K562 (cell line): Measurements from ENCODE around the gene EXOC3L1. TPM values are rescaled to one million over a fixed set of nuclear protein-coding genes. Genes with fewer than 3 reads are reported as not detected.

Experiments used
- ATAC-seq: fragments of 200-7000 bp; cut with Tn5 transposase; 3 replicates; pipeline ENCODE4 v1.9.1; 2020; ENCODE audit warnings: moderate library complexity
- BruUV-seq: library from RNA; stranded (reverse); fragments of 400-500 nt; replicated peaks from 2 replicates; lab custom pipeline; 2021; lab: Mats Ljungman, UMichigan
- CTCF ChIA-PET: fragments of 300-600 bp; formaldehyde crosslinking; extraction: SDS; loops from one replicate; lab custom pipeline; 2021; ENCODE audit warnings: low intra/inter-chr PET ratio; lab: Yijun Ruan, JAX
- POLR2A ChIA-PET: fragments of 300-600, 350-650 bp; sonication (Branson Sonifier 250); formaldehyde crosslinking; extraction: SDS; loops from one replicate; lab custom pipeline; 2021; ENCODE audit warnings: antibody characterized with exemption, inconsistent platforms; lab: Yijun Ruan, JAX
- DNase-seq, 4 experiments: peaks; one replicate each; pipeline versions ENCODE4 v3.0.0 to v3.0.0-alpha.2; 2011 to 2018; ENCODE audit warnings: low spot score in 3 of 4, mixed read lengths in 3 of 4; ENCODE audit errors: extremely low read depth in 1 of 4
- FAIRE-seq: peaks from 2 replicates; lab custom pipeline; 2011; peaks lifted over from hg19 to GRCh38; lab: Jason Lieb, UNC
- H2AFZ ChIP-seq: 2 replicates; pipeline ENCODE4 v1.6.0; 2011; ENCODE audit warnings: low read depth, low read length, control low read depth, inconsistent platforms
- H3K27ac ChIP-seq: fragments of 200-600 bp; 3 replicates; pipeline ENCODE4 v1.8.0; 2011; ENCODE audit warnings: low read depth, mild to moderate bottlenecking, control low read depth, inconsistent platforms, low read length, moderate library complexity, mixed read lengths; ENCODE audit errors: extremely low read depth
- H3K27me3 ChIP-seq, 2 experiments: fragments of 300-600 bp in 1 of 2; 2 replicates in 1 of 2; 3 replicates in 1 of 2; pipeline versions ENCODE4 v1.6.0 to v1.8.0; 2011; ENCODE audit warnings: inconsistent platforms in 2 of 2, low read length in 2 of 2, mild to moderate bottlenecking in 1 of 2, mixed read lengths in 1 of 2, moderate library complexity in 1 of 2; ENCODE audit not compliant: control insufficient read depth in 2 of 2, insufficient read depth in 2 of 2
- H3K36me3 ChIP-seq: fragments of 300-600 bp; 3 replicates; pipeline ENCODE4 v1.8.0; 2011; ENCODE audit warnings: mild to moderate bottlenecking, low read length, inconsistent platforms; ENCODE audit not compliant: control insufficient read depth, insufficient read depth
- H3K4me1 ChIP-seq, 2 experiments: fragments of 200-600 bp in 1 of 2; replicated peaks in 1 of 2; 2 replicates in 1 of 2; 3 replicates in 1 of 2; pipeline versions ENCODE4 v1.5.1 to v1.8.0; 2011; ENCODE audit warnings: inconsistent platforms in 2 of 2, low read length in 2 of 2, mild to moderate bottlenecking in 1 of 2, mixed read lengths in 1 of 2, moderate library complexity in 1 of 2; ENCODE audit not compliant: control insufficient read depth in 2 of 2, insufficient read depth in 2 of 2
- H3K4me2 ChIP-seq: 2 replicates; pipeline ENCODE4 v1.6.1; 2011; ENCODE audit warnings: low read length, control low read depth, inconsistent platforms, mixed read lengths; ENCODE audit not compliant: insufficient read depth
- H3K4me3 ChIP-seq: fragments of 200-600 bp; sonication (generic), shearing (Covaris generic); 2 replicates; pipeline ENCODE4 v1.5.1; 2016; ENCODE audit warnings: control low read depth, inconsistent platforms
- H3K79me2 ChIP-seq: fragments of 200-600 bp; 3 replicates; pipeline ENCODE4 v1.8.0; 2011; ENCODE audit warnings: low read length, inconsistent platforms; ENCODE audit not compliant: control insufficient read depth, insufficient read depth
- H3K9ac ChIP-seq, 2 experiments: 2 replicates each; pipeline versions ENCODE4 v1.6.0 to v1.6.1; 2011; ENCODE audit warnings: low read depth in 2 of 2, low read length in 2 of 2, control low read depth in 1 of 2, inconsistent platforms in 1 of 2, mild to moderate bottlenecking in 1 of 2, mixed read lengths in 1 of 2; ENCODE audit not compliant: insufficient read depth in 1 of 2
- H3K9me1 ChIP-seq: one replicate; pipeline ENCODE4 v1.6.0; 2011; ENCODE audit warnings: inconsistent platforms, mild to moderate bottlenecking, low read length, moderate library complexity; ENCODE audit not compliant: control insufficient read depth, insufficient read depth
- H3K9me3 ChIP-seq: replicated peaks from 2 replicates; pipeline ENCODE4 v1.5.1; 2011; ENCODE audit warnings: low read depth, low read length, inconsistent platforms; ENCODE audit not compliant: control insufficient read depth, insufficient read depth
- H4K20me1 ChIP-seq: replicated peaks from 2 replicates; pipeline ENCODE4 v1.6.1; 2011; ENCODE audit warnings: low read length, inconsistent platforms, mixed read lengths; ENCODE audit not compliant: control insufficient read depth, insufficient read depth
- MCM7 ChIP-seq, 2 experiments: fragments of 450-650 bp; IDR thresholded peaks; 2 replicates each; pipeline ENCODE4 v1.6.1; 2016 to 2018
- NFIC ChIP-seq: fragments of 450-650 bp; IDR thresholded peaks from 2 replicates; pipeline ENCODE4 v1.6.1; 2017; ENCODE audit warnings: mild to moderate bottlenecking, inconsistent platforms
- POLR2G ChIP-seq: fragments of 200-400 bp; formaldehyde crosslinking; IDR thresholded peaks from 2 replicates; pipeline ENCODE4 v1.6.1; 2017; ENCODE audit warnings: low read depth, mild to moderate bottlenecking, antibody characterized with exemption, low read length, moderate library complexity
- ZNF584 ChIP-seq: fragments of 200-800 bp; sonication (Bioruptor generic); IDR thresholded peaks from 2 replicates; pipeline ENCODE4 v1.6.1; 2016; ENCODE audit warnings: low read depth, mild to moderate bottlenecking, missing genetic modification characterization, missing compliant biosample characterization
- WGBS: fragments of 100-300 bp; shearing (Covaris generic); methylation state at CpG from one replicate; pipeline ENCODE4 v1.1.6; 2016; ENCODE audit warnings: low coverage, mixed read lengths; ENCODE audit not compliant: insufficient coverage; ENCODE audit errors: missing lambda C conversion rate; 5-methylcytosine and 5-hydroxymethylcytosine counted together
- in situ Hi-C: fragments of 300-500 bp; cut with MboI; formaldehyde crosslinking; loops from 4 replicates; pipeline ENCODE4 v1.15.0; 2018; ENCODE audit warnings: inconsistent platforms, mixed read lengths
- intact Hi-C: fragments of 100-400 bp; cut with micrococcal nuclease; formaldehyde crosslinking; loops from 2 replicates; pipeline ENCODE4 v1.14.2; 2022
- polyA plus RNA-seq, 8 experiments: library from polyadenylated mRNA; depleted of rRNA in 4 of 8; stranded (reverse) in 5 of 8; unstranded in 3 of 8; fragments of >200 nt; fragmentation: Nextera tagmentation in 2 of 8; fragmentation: Illumina TruSeq in 1 of 8; extraction: Ambion mirVana in 2 of 8; extraction: Trizol in 1 of 8; gene quantifications; 2 replicates each; pipeline versions ENCODE4 v1.2.1 to v1.2.3, GENCODE V29; 2011 to 2014; ENCODE audit warnings: inconsistent platforms in 1 of 8, missing spikeins in 1 of 8
- total RNA-seq, 7 experiments: library from RNA; depleted of rRNA in 6 of 7; stranded (reverse); fragments of >200 nt in 6 of 7; fragmentation: Illumina TruSeq in 2 of 7; extraction: Trizol in 2 of 7; gene quantifications; 2 replicates each; pipeline versions ENCODE4 v1.2.1 to v1.2.3, GENCODE V29; 2011 to 2021; ENCODE audit warnings: low replicate concordance in 1 of 7
- TF ChIP-seq, protein P1 (sequence below): sonication (generic); formaldehyde crosslinking; IDR thresholded peaks from 2 replicates; pipeline ENCODE4 v1.8.0; 2022; ENCODE audit warnings: mild to moderate bottlenecking, low read depth, missing genetic modification reagents

Gene EXOC3L1
- total and polyA plus RNA-seq, 9 of the 15 experiments (the other 6 are each of a cell fraction or from before 2014, with no cell fraction given), result 0.08 TPM; not detected in 8

DNA sequence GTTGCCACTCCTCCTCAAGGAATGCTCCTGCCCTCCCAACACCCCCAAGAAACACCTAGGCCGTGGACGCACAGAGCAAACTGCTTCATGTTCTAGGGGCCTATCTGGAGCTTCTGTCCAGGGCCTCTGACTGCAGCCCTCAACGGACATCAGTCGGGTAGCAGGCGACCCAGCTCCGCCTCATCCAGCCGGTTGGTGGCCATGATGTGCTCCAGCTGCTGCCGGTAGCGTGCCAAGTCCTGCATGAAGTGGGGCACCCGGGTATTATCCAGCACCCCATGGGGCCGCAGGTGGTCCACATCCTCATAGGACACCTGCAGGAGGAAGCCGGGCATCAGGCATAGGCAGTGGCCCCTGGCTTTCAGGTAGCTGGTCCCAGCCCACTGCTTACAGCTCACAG is 13.3 kb downstream of the EXOC3L1 start:
- Histone ChIP-seq H2AFZ (no peak overlapping the region), H3K4me2 (no peak overlapping the region), H4K20me1 (no peaks in the 10 kb centered on the region), H3K4me1 (peaks cover 2 to 48% of the 10 kb centered on the region in 2 experiments; a peak in 4 of 5 replicates), H3K9ac (peak overlapping the region in 1 of 2 experiments; percentile 15; a peak in 1 of 4 replicates), H3K27me3 (no peaks in the 10 kb centered on the region), H3K9me1 (no peaks in the 10 kb centered on the region), H3K36me3 (no peaks in the 10 kb centered on the region), H3K4me3 (no peak overlapping the region), H3K79me2 (no peaks in the 10 kb centered on the region), H3K9me3 (no peaks in the 10 kb centered on the region), H3K27ac (no peak overlapping the region)
- FAIRE-seq, result no peak
- WGBS, result 63% methylated on average over 12 of the region's 12 CpGs
- TF ChIP-seq POLR2G, result peak; percentile 40; the same call in 1 of the 2 replicates
- TF ChIP-seq, protein P1, sequence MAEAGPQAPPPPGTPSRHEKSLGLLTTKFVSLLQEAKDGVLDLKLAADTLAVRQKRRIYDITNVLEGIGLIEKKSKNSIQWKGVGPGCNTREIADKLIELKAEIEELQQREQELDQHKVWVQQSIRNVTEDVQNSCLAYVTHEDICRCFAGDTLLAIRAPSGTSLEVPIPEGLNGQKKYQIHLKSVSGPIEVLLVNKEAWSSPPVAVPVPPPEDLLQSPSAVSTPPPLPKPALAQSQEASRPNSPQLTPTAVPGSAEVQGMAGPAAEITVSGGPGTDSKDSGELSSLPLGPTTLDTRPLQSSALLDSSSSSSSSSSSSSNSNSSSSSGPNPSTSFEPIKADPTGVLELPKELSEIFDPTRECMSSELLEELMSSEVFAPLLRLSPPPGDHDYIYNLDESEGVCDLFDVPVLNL (CRISPR knock-in tag), result no peak
- intact Hi-C loops (no loop called here), in situ Hi-C loops (no loop called here)
- no TSS peak for BruUV-seq
- DNase-seq, result no peak
- no peak for ATAC-seq
- ChIA-PET CTCF (no interaction called here), POLR2A (interaction anchor here (0.6 to 1.1 kb wide), 5 partner anchors 8 to 249 kb away, joined by 3 to 6 read pairs (median 3); partner anchors contain the start of gene EXOC3L1)

DNA sequence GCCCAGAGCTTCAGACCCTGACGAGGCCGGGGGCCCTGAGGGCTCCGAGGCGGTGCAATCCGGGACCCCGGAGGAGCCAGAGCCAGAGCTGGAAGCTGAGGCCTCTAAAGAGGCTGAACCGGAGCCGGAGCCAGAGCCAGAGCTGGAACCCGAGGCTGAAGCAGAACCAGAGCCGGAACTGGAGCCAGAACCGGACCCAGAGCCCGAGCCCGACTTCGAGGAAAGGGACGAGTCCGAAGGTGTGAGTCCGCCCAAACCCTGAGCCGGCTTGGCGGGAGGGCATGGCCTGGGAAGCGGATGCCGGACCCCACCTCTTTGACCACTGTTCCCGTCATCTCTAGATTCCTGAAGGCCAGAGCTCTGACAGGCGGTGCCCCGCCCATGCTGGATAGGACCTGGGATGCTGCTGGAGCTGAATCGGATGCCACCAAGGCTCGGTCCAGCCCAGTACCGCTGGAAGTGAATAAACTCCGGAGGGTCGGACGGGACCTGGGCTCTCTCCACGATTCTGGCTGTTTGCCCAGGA is 15.2 kb downstream of the EXOC3L1 start:
- TF ChIP-seq ZNF584 (no peak), MCM7 (IDR thresholded peaks at IDR 0.05) (no peak), NFIC (0 out of 2 replicates have a peak, but pooled peaks have one; percentile 11)
- Histone ChIP-seq H3K4me1 (peaks cover 16 to 55% of the 10 kb centered on the region in 2 experiments; a peak in 4 of 5 replicates), H3K36me3 (no peaks in the 10 kb centered on the region), H3K4me2 (no peak overlapping the region), H3K79me2 (no peaks in the 10 kb centered on the region), H3K27me3 (no peaks in the 10 kb centered on the region), H3K9ac (0 out of 4 replicates have a peak overlapping the region, but pooled peaks of 1 of the 2 experiments have one; percentile 13), H2AFZ (no peak overlapping the region), H3K27ac (no peak overlapping the region), H3K4me3 (no peak overlapping the region), H3K9me1 (no peaks in the 10 kb centered on the region), H4K20me1 (no peaks in the 10 kb centered on the region), H3K9me3 (no peaks in the 10 kb centered on the region)
- ChIA-PET CTCF (no interaction called here), POLR2A (interaction anchor here (0.6 to 1.2 kb wide), 3 partner anchors 24 to 268 kb away, joined by 3 read pairs; partner anchors contain the start of genes B3GNT9 and CES4A)
- FAIRE-seq (no peak), ATAC-seq (no peak), DNase-seq (no peak)
- intact Hi-C loops, result no loop called here
- WGBS, result 94% methylated on average over 22 of the region's 31 CpGs
- BruUV-seq, result no TSS peak
- in situ Hi-C loops, result loop anchor here (25.0 kb wide), 1 partner anchor 212 kb away; the partner anchor contains the start of gene CES3
